ENCODE measurements around the gene DNAH5.

GRCh38 chr5:13946111-13946510 is 1.6 kb upstream of the DNAH5 start:
- TF ChIP-seq ZBTB46 (CRISPR knock-in tag; IDR thresholded peaks at IDR 0.05; ENCODE audit: borderline replicate concordance) = no peak
- no peak for TF ChIP-seq NPAS2 (CRISPR knock-in tag; IDR thresholded peaks at IDR 0.05; ENCODE audit: borderline replicate concordance)
- TF ChIP-seq RBFOX2 (IDR thresholded peaks at IDR 0.05; ENCODE audit: low read depth, low read length) = no peak
- TF ChIP-seq MXD3 (CRISPR knock-in tag; IDR thresholded peaks at IDR 0.05) = no peak
- TF ChIP-seq EEA1 (CRISPR knock-in tag; IDR thresholded peaks at IDR 0.05; ENCODE audit: borderline replicate concordance) = no peak
- no peak for TF ChIP-seq NFIC (IDR thresholded peaks at IDR 0.05; ENCODE audit: low read length)
- no peak for TF ChIP-seq THAP11 (CRISPR knock-in tag; IDR thresholded peaks at IDR 0.05)
- no peak for TF ChIP-seq MYNN (CRISPR knock-in tag; IDR thresholded peaks at IDR 0.05; ENCODE audit: low read depth)
- no peak for TF ChIP-seq ZNF253 (CRISPR knock-in tag; IDR thresholded peaks at IDR 0.05; ENCODE audit: borderline replicate concordance)
- TF ChIP-seq TBL1XR1 (IDR thresholded peaks at IDR 0.05; ENCODE audit: borderline replicate concordance, low read length, partially characterized antibody) = no peak
- no peak for TF ChIP-seq ZNF136 (CRISPR knock-in tag; IDR thresholded peaks at IDR 0.05; ENCODE audit: low read depth)
